Measurements from ENCODE around the gene CACNA2D4. TPM values are rescaled to one million over a fixed set of nuclear protein-coding genes. Genes with fewer than 3 reads are reported as not detected.

The CACNA2D4 gene
- total and polyA plus RNA-seq, 2 of the 13 experiments (the other 11 are each of a cell fraction or from before 2014, with no cell fraction given): 14.2 to 136 TPM

- TF ChIP-seq PHF21A (CRISPR knock-in tag; IDR thresholded peaks at IDR 0.05) (no peak), ZSCAN29 (CRISPR knock-in tag; conservative IDR thresholded peaks at IDR 0.05) (no peak), KDM6A (CRISPR knock-in tag; IDR thresholded peaks at IDR 0.05; ENCODE audit: low read depth) (no peak), ZNF160 (CRISPR knock-in tag; IDR thresholded peaks at IDR 0.05) (no peak), KLF16 (CRISPR knock-in tag; IDR thresholded peaks at IDR 0.05) (no peak), ZNF572 (CRISPR knock-in tag; IDR thresholded peaks at IDR 0.05) (no peak), FOXA1 (IDR thresholded peaks at IDR 0.05) (no peak), FOXA1 (CRISPR knock-in tag; IDR thresholded peaks at IDR 0.05) (no peak), TEF (CRISPR knock-in tag; IDR thresholded peaks at IDR 0.05) (no peak)
Measured at GRCh38 chr12:1844661-1845409, 73.6 kb downstream of the CACNA2D4 start (continued).

GRCh38 chr12:1844223-1844622, 74.2 kb downstream of the CACNA2D4 start:
- 23% methylated on average over 4 of the region's 10 CpGs for WGBS (ENCODE audit: low lambda C conversion rate)
- Histone ChIP-seq H2AFZ (ENCODE audit: low read length) (no peak overlapping the region), H3K4me2 (ENCODE audit: low read depth, low read length) (no peak overlapping the region), H3K4me3 (replicated peaks in 1 of 3; ENCODE audit: insufficient read depth in 1 of 3, low read depth in 2 of 3, low read length in 3 of 3) (no peak overlapping the region), H3K9ac (ENCODE audit: insufficient read depth, low read depth, low read length) (no peak overlapping the region), H3K36me3 (replicated peaks in 1 of 2; ENCODE audit: control insufficient read depth in 1 of 2, insufficient read depth in 2 of 2, low read length in 2 of 2) (no peaks in the 10 kb centered on the region), H3K9me3 (ENCODE audit: low read length) (no peaks in the 10 kb centered on the region), H4K20me1 (ENCODE audit: insufficient read depth, low read length) (no peaks in the 10 kb centered on the region), H3K4me1 (ENCODE audit: insufficient read depth, low read length) (peaks cover 34% of the 10 kb centered on the region), H3K27me3 (ENCODE audit: control insufficient read depth in 1 of 2, insufficient read depth in 2 of 2, low read length in 2 of 2) (peaks cover 9 to 45% of the 10 kb centered on the region in 2 experiments), H3K79me2 (ENCODE audit: insufficient read depth, low read length) (no peaks in the 10 kb centered on the region), H3K27ac (ENCODE audit: extremely low read length, insufficient read depth, low read length) (no peak overlapping the region)
- CTCF ChIA-PET (ENCODE audit: low intra/inter-chr PET ratio, low total read pairs): no interaction called here
- FAIRE-seq (no peak), DNase-seq (ENCODE audit: low spot score) (no peak), ATAC-seq (no peak)
- TF ChIP-seq TBX3 (IDR thresholded peaks at IDR 0.05; ENCODE audit: borderline replicate concordance) (no peak), CBX1 (IDR thresholded peaks at IDR 0.05; ENCODE audit: low read depth) (no peak), MAFG (CRISPR knock-in tag; IDR thresholded peaks at IDR 0.05) (no peak), ZNF713 (CRISPR knock-in tag; IDR thresholded peaks at IDR 0.05) (no peak), ZNF12 (CRISPR knock-in tag; IDR thresholded peaks at IDR 0.05) (no peak), MZF1 (CRISPR knock-in tag; IDR thresholded peaks at IDR 0.05; ENCODE audit: borderline replicate concordance) (no peak), FOXP4 (CRISPR knock-in tag; IDR thresholded peaks at IDR 0.05) (no peak), SAFB2 (CRISPR knock-in tag; IDR thresholded peaks at IDR 0.05; ENCODE audit: borderline replicate concordance, low read depth) (no peak), ZNF205 (CRISPR knock-in tag; IDR thresholded peaks at IDR 0.05) (no peak), ZNF382 (CRISPR knock-in tag; IDR thresholded peaks at IDR 0.05; ENCODE audit: borderline replicate concordance) (no peak)
- intact Hi-C loops (cut with micrococcal nuclease; ENCODE audit: unreplicated experiment) (no loop called here), in situ Hi-C loops (cut with HindIII; ENCODE audit: extremely low pct_ligation_motif_present, low pct_unique_long_range_greater_than_20kb) (no loop called here)
- no TSS peak for BruUV-seq (replicated peaks)
- POLR2A ChIA-PET: no interaction called here
